Natural killer cell treated with Interleukin-12 subunit alpha and Interleukin-12 subunit beta and Interleukin-15 and Interleukin-18, amount 100 ng/mL, for 72 hours (primary cell): ENCODE measurements around the gene PLA2G4F. TPM values are rescaled to one million over a fixed set of nuclear protein-coding genes. Genes with fewer than 3 reads are reported as not detected.

Experiments used
- ATAC-seq, 2 donors: fragments of 150-1000 bp; cut with Tn5 transposase in 1 of 2; sonication (Bioruptor Pico), chemical (Tn5 transposase) in 1 of 2; 2 replicates each; pipeline ENCODE4 v1.10.0; 2021
- DNase-seq: peaks from one replicate; pipeline ENCODE4 v3.0.0; 2022; ENCODE audit warnings: low spot score
- H3K27ac Mint-ChIP-seq, 2 donors: 1 replicate in 1 of 2; 2 replicates in 1 of 2; pipeline ENCODE4 v1.8.0; 2022; ENCODE audit warnings: mixed read lengths in 2 of 2, mild to moderate bottlenecking in 1 of 2, moderate library complexity in 1 of 2
- H3K27me3 Mint-ChIP-seq, 2 donors: 1 replicate in 1 of 2; 2 replicates in 1 of 2; pipeline ENCODE4 v1.8.0; 2022; ENCODE audit warnings: mixed read lengths in 2 of 2
- H3K36me3 Mint-ChIP-seq: one replicate; pipeline ENCODE4 v1.8.0; 2022; ENCODE audit warnings: mixed read lengths
- H3K4me1 Mint-ChIP-seq, 2 donors: 1 replicate in 1 of 2; 2 replicates in 1 of 2; pipeline ENCODE4 v1.8.0; 2022; ENCODE audit warnings: low read depth in 2 of 2, mixed read lengths in 2 of 2, mild to moderate bottlenecking in 1 of 2
- H3K4me3 Mint-ChIP-seq: one replicate; pipeline ENCODE4 v1.8.0; 2022; ENCODE audit warnings: mixed read lengths
- H3K9me3 Mint-ChIP-seq: 2 replicates; pipeline ENCODE4 v1.8.0; 2022; ENCODE audit warnings: mixed read lengths
- total RNA-seq, 2 donors: library from RNA; stranded (reverse); gene quantifications; one replicate each; pipeline ENCODE4 v1.2.3, GENCODE V29; 2022

PLA2G4F gene
- total RNA-seq, 2 donors from 2014 or later: not detected

GRCh38 chr15:42138411-42138810 is 18.0 kb downstream of the PLA2G4F start:
- ATAC-seq: no peak
- H3K36me3 Mint-ChIP-seq: no peaks in the 10 kb centered on the region
- H3K27me3 Mint-ChIP-seq: peaks cover 0 to 3% of the 10 kb centered on the region in 2 donors
- no peak overlapping the region for H3K27ac Mint-ChIP-seq
- no peak overlapping the region for H3K4me3 Mint-ChIP-seq
- H3K4me1 Mint-ChIP-seq: no peaks in the 10 kb centered on the region
- no peaks in the 10 kb centered on the region for H3K9me3 Mint-ChIP-seq
- no peak for DNase-seq

- Mint-ChIP-seq H3K4me1 (no peaks in the 10 kb centered on the region), H3K9me3 (no peaks in the 10 kb centered on the region), H3K27me3 (peaks cover 0 to 5% of the 10 kb centered on the region in 2 donors), H3K27ac (no peak overlapping the region), H3K4me3 (no peak overlapping the region), H3K36me3 (no peaks in the 10 kb centered on the region)
- ATAC-seq (no peak), DNase-seq (no peak)
Measured at GRCh38 chr15:42137461-42138261, 18.8 kb downstream of the PLA2G4F start.

GRCh38 chr15:42136513-42136912 is 19.9 kb downstream of the PLA2G4F start:
- no peaks in the 10 kb centered on the region for H3K9me3 Mint-ChIP-seq
- H3K36me3 Mint-ChIP-seq: no peaks in the 10 kb centered on the region
- DNase-seq: no peak

DNA sequence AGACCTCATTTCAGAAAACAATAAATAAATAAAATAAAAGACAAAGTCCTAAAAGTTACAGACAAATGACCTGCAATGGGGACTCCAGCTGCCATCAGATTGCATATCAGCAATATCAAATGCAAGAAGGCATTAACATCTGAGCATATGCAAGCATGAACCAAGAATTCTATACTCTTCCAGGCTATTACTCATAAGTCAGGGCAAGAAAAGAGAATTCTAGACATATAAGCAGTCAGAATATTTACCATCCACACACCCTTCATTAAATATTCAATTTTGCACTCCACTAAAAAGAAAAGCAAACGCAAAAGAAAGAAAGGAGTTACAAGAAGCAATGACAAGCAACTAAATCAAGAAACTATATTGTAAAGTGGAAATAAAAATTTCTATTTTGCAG is 21.1 kb downstream of the PLA2G4F start:
- Mint-ChIP-seq H3K4me1 (no peaks in the 10 kb centered on the region), H3K27ac (no peak overlapping the region), H3K9me3 (no peaks in the 10 kb centered on the region), H3K4me3 (no peak overlapping the region), H3K27me3 (peaks cover 0 to 5% of the 10 kb centered on the region in 2 donors), H3K36me3 (no peaks in the 10 kb centered on the region)
- DNase-seq (no peak), ATAC-seq (no peak)

More at GRCh38 chr15:42136513-42136912, 19.9 kb downstream of the PLA2G4F start:
- Mint-ChIP-seq H3K27ac (no peak overlapping the region), H3K4me1 (no peaks in the 10 kb centered on the region), H3K4me3 (no peak overlapping the region), H3K27me3 (peaks cover 0 to 5% of the 10 kb centered on the region in 2 donors)
- no peak for ATAC-seq

GRCh38 chr15:42134617-42135245 is 21.7 kb downstream of the PLA2G4F start:
- Mint-ChIP-seq H3K27ac (no peak overlapping the region), H3K4me3 (no peak overlapping the region), H3K27me3 (peaks cover 5 to 8% of the 10 kb centered on the region in 2 donors), H3K9me3 (no peaks in the 10 kb centered on the region), H3K4me1 (peaks cover 0 to 2% of the 10 kb centered on the region in 2 donors), H3K36me3 (no peaks in the 10 kb centered on the region)
- ATAC-seq: no peak
- DNase-seq: no peak

- ATAC-seq: peak; percentile 65 to 67
- peaks cover 12 to 15% of the 10 kb centered on the region in 2 donors for H3K27me3 Mint-ChIP-seq
- no peak overlapping the region for H3K4me3 Mint-ChIP-seq
- H3K4me1 Mint-ChIP-seq: peaks cover 0 to 6% of the 10 kb centered on the region in 2 donors
- H3K27ac Mint-ChIP-seq: no peak overlapping the region
- H3K36me3 Mint-ChIP-seq: no peaks in the 10 kb centered on the region
- H3K9me3 Mint-ChIP-seq: no peaks in the 10 kb centered on the region
- no peak for DNase-seq
Measured at GRCh38 chr15:42133886-42134502, 22.4 kb downstream of the PLA2G4F start.

- ATAC-seq: no peak
- no peaks in the 10 kb centered on the region for H3K9me3 Mint-ChIP-seq
- peaks cover 0 to 6% of the 10 kb centered on the region in 2 donors for H3K4me1 Mint-ChIP-seq
- peaks cover 13 to 15% of the 10 kb centered on the region in 2 donors for H3K27me3 Mint-ChIP-seq
- no peak for DNase-seq
- H3K27ac Mint-ChIP-seq: no peak overlapping the region
- H3K36me3 Mint-ChIP-seq: no peaks in the 10 kb centered on the region
- H3K4me3 Mint-ChIP-seq: no peak overlapping the region
Measured at GRCh38 chr15:42133356-42133755, 23.1 kb downstream of the PLA2G4F start.

- Mint-ChIP-seq H3K27me3 (peaks cover 12 to 21% of the 10 kb centered on the region in 2 donors), H3K27ac (no peak overlapping the region)
Measured at GRCh38 chr15:42131826-42132806, 24.3 kb downstream of the PLA2G4F start.

DNA sequence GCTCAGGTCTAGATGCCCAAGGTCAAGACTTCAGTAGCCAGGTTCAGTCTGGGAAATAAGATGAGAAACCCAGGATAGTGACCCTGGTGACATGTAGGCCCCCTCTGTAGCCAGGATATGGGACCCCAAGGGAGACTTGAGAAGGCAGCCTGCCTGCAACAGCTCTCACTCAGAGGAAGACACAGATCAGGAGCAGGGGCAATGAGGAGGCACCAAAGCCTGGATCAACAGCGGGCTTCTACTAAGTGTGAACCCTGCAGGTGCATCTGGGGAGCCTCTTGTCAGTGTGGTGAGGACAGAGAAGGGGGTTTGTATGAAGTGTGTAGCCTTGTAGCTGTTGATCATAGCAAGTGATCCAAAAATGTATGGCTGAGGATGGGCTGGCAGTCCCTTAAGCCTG is 25.4 kb downstream of the PLA2G4F start:
- no peaks in the 10 kb centered on the region for H3K9me3 Mint-ChIP-seq
- H3K27me3 Mint-ChIP-seq: peaks cover 12 to 21% of the 10 kb centered on the region in 2 donors
- H3K4me1 Mint-ChIP-seq: peaks cover 0 to 6% of the 10 kb centered on the region in 2 donors
- H3K36me3 Mint-ChIP-seq: no peaks in the 10 kb centered on the region
- H3K4me3 Mint-ChIP-seq: no peak overlapping the region
- no peak for DNase-seq
- peak in 1 of 2 donors; percentile 8 for ATAC-seq
- H3K27ac Mint-ChIP-seq: no peak overlapping the region

More at GRCh38 chr15:42131826-42132806, 24.3 kb downstream of the PLA2G4F start:
- DNase-seq (no peak), ATAC-seq (peak in 1 of 2 donors; percentile 48)
- Mint-ChIP-seq H3K36me3 (no peaks in the 10 kb centered on the region), H3K4me1 (peaks cover 0 to 6% of the 10 kb centered on the region in 2 donors), H3K9me3 (no peaks in the 10 kb centered on the region), H3K4me3 (no peak overlapping the region)

DNA sequence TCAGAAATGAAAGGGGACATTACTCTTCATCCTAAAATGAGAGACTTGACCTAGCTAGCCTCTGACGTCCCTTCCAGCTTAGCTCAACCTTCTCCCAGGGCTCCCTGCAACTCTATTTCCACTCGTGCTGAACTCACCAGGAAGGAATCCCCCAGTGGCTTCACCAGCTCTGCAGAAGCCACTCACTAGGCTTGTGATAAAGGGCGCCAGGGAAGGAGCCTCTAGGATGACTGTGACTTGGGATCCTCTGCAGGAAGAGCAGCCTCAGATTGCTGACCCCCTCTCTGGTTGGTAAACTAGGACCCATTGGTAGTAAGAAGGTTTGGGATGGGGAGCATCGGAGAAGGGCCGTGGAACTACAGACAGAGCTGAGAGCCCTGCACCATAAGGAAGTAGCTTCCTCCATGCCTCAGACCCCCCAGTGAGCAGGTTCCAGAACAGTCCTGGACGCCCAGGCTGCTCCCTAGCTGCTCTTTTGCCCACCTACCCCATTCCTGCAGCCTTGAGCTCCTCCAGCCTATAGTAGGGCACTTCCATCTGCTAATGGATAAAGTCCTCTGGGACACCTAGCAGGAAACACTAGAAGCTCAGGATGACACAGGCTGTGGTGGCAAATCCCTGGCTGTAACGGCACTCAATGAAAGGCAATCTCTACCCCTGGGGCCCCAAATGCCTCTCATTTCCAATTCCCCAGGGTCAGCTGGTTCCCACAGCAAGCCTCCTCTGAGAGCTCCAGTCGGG is 26.0 kb downstream of the PLA2G4F start:
- peaks cover 0 to 6% of the 10 kb centered on the region in 2 donors for H3K4me1 Mint-ChIP-seq
- H3K36me3 Mint-ChIP-seq: no peaks in the 10 kb centered on the region
- H3K9me3 Mint-ChIP-seq: no peaks in the 10 kb centered on the region
- no peak for DNase-seq
- H3K4me3 Mint-ChIP-seq: no peak overlapping the region
- no peak overlapping the region for H3K27ac Mint-ChIP-seq
- peak in 1 of 2 donors; percentile 43 for ATAC-seq
- peaks cover 13 to 24% of the 10 kb centered on the region in 2 donors for H3K27me3 Mint-ChIP-seq

GRCh38 chr15:42129364-42129763 is 27.1 kb downstream of the PLA2G4F start:
- peaks cover 19 to 33% of the 10 kb centered on the region in 2 donors for H3K27me3 Mint-ChIP-seq
- H3K36me3 Mint-ChIP-seq: no peaks in the 10 kb centered on the region
- no peak overlapping the region for H3K27ac Mint-ChIP-seq

GRCh38 chr15:42128476-42128875 is 28.0 kb downstream of the PLA2G4F start:
- Mint-ChIP-seq H3K36me3 (no peaks in the 10 kb centered on the region), H3K9me3 (no peaks in the 10 kb centered on the region), H3K4me3 (no peak overlapping the region), H3K4me1 (peaks cover 0 to 6% of the 10 kb centered on the region in 2 donors), H3K27ac (no peak overlapping the region), H3K27me3 (peaks cover 19 to 34% of the 10 kb centered on the region in 2 donors)
- no peak for ATAC-seq
- DNase-seq: no peak

More at GRCh38 chr15:42129364-42129763, 27.1 kb downstream of the PLA2G4F start:
- H3K9me3 Mint-ChIP-seq: no peaks in the 10 kb centered on the region
- peaks cover 0 to 6% of the 10 kb centered on the region in 2 donors for H3K4me1 Mint-ChIP-seq
- DNase-seq (no peak), ATAC-seq (no peak)
- H3K4me3 Mint-ChIP-seq: no peak overlapping the region
